ENCODE data around the gene FBXO24.
"Not testable (repeated sequence)": the region's sequence is repeated elsewhere in the genome, so short reads cannot be mapped to it uniquely, and the experiment has no call there.

Gene FBXO24

GRCh38 chr7:100556541-100556940 lies 29.6 kb upstream of the FBXO24 start:
- DNase-seq (ENCODE audit: low read depth in 3 of 3): no peak

- no peak for DNase-seq (ENCODE audit: low read depth in 3 of 3)
Measured at GRCh38 chr7:100559127-100559526, 27.0 kb upstream of the FBXO24 start.

- no peak for DNase-seq (ENCODE audit: low read depth in 3 of 3)
Measured at GRCh38 chr7:100561491-100562194, 24.5 kb upstream of the FBXO24 start.

- DNase-seq (ENCODE audit: low read depth in 3 of 3): no peak
Measured at GRCh38 chr7:100562195-100563099, 23.7 kb upstream of the FBXO24 start.

GRCh38 chr7:100563100-100563564 lies 23.0 kb upstream of the FBXO24 start:
- DNase-seq (ENCODE audit: low read depth in 3 of 3): no peak

- DNase-seq (ENCODE audit: low read depth in 3 of 3): peak; percentile 71 to 82 (median 76)
Measured at GRCh38 chr7:100563809-100564400, 22.2 kb upstream of the FBXO24 start.

- DNase-seq (ENCODE audit: low read depth in 3 of 3): not testable (repeated sequence)
Measured at GRCh38 chr7:100564405-100564804, 21.7 kb upstream of the FBXO24 start.

GRCh38 chr7:100565133-100565571 lies 21.0 kb upstream of the FBXO24 start:
- no peak for DNase-seq (ENCODE audit: low read depth in 3 of 3)

GRCh38 chr7:100566018-100566531 lies 20.1 kb upstream of the FBXO24 start:
- DNase-seq (ENCODE audit: low read depth in 3 of 3): no peak

GRCh38 chr7:100567031-100567730 lies 18.9 kb upstream of the FBXO24 start:
- no peak for DNase-seq (ENCODE audit: low read depth in 3 of 3)

GRCh38 chr7:100567751-100568175 lies 18.4 kb upstream of the FBXO24 start:
- no peak for DNase-seq (ENCODE audit: low read depth in 3 of 3)

GRCh38 chr7:100568176-100568895 lies 17.8 kb upstream of the FBXO24 start:
- no peak for DNase-seq (ENCODE audit: low read depth in 3 of 3)

GRCh38 chr7:100568896-100569844 lies 17.0 kb upstream of the FBXO24 start:
- DNase-seq (ENCODE audit: low read depth in 3 of 3): peak in 1 of 3 experiments; percentile 52

GRCh38 chr7:100570954-100571828 lies 14.9 kb upstream of the FBXO24 start:
- no peak for DNase-seq (ENCODE audit: low read depth in 3 of 3)

- DNase-seq (ENCODE audit: low read depth in 3 of 3): no peak
Measured at GRCh38 chr7:100571829-100572116, 14.4 kb upstream of the FBXO24 start.

GRCh38 chr7:100572281-100572948 lies 13.7 kb upstream of the FBXO24 start:
- DNase-seq (ENCODE audit: low read depth in 3 of 3): no peak

- DNase-seq (ENCODE audit: low read depth in 3 of 3): no peak
Measured at GRCh38 chr7:100572949-100573675, 13.0 kb upstream of the FBXO24 start.

All from stimulated activated CD4-positive, alpha-beta T cell treated with anti-CD3 and anti-CD28 coated beads, TNF-alpha, amount 100 ng/mL, for 24 hours (primary cell).